ENCODE measurements around the gene STARD13. TPM values are rescaled to one million over a fixed set of nuclear protein-coding genes. Genes with fewer than 3 reads are reported as not detected.

Gene STARD13
- total RNA-seq, 1 experiment from 2014 or later, result 4.1 TPM

- Histone ChIP-seq H3K9me3 (ENCODE audit: control insufficient read depth in 1 of 2, insufficient read depth in 1 of 2, low read depth in 1 of 2, low read length in 2 of 2) (no peaks in the 10 kb centered on the region), H3K4me2 (ENCODE audit: low read length) (peak overlapping the region; percentile 12; the same call in 1 of the 2 replicates), H2AFZ (ENCODE audit: low read depth, low read length, poor library complexity, severe bottlenecking) (no peak overlapping the region), H3K9me2 (ENCODE audit: insufficient read depth) (peaks cover 3% of the 10 kb centered on the region; the same call in 1 of the 2 replicates), H4K20me1 (ENCODE audit: insufficient read depth) (no peaks in the 10 kb centered on the region), H3K4me3 (replicated peaks in 1 of 2; ENCODE audit: low read depth in 1 of 2, low read length in 2 of 2) (no peak overlapping the region), H3K27me3 (ENCODE audit: insufficient read depth, low read length) (no peaks in the 10 kb centered on the region), H3K27ac (ENCODE audit: low read depth, low read length) (no peak overlapping the region), H3K4me1 (ENCODE audit: control insufficient read depth in 1 of 2, insufficient read depth in 2 of 2, low read length in 2 of 2) (peaks cover 6 to 8% of the 10 kb centered on the region in 2 experiments; a peak in 2 of 4 replicates), H3K79me2 (ENCODE audit: insufficient read depth, low read length) (no peaks in the 10 kb centered on the region), H3K36me3 (ENCODE audit: control insufficient read depth in 1 of 2, insufficient read depth in 2 of 2, low read length in 2 of 2) (no peaks in the 10 kb centered on the region), H3K9ac (ENCODE audit: low read length) (no peak overlapping the region)
- intact Hi-C loops (cut with micrococcal nuclease), result no loop called here
- TF ChIP-seq RAD21 (IDR thresholded peaks at IDR 0.05; ENCODE audit: low read depth) (no peak), CBX3 (IDR thresholded peaks at IDR 0.05; ENCODE audit: low read depth) (no peak), ELF1 (IDR thresholded peaks at IDR 0.05; ENCODE audit: borderline replicate concordance, low read depth) (no peak), CEBPB (IDR thresholded peaks at IDR 0.05; ENCODE audit: low read depth) (no peak), JUND (IDR thresholded peaks at IDR 0.05) (no peak), EGR1 (IDR thresholded peaks at IDR 0.05; ENCODE audit: low read depth) (no peak), FOSL1 (IDR thresholded peaks at IDR 0.05; ENCODE audit: low read depth) (no peak), SP1 (IDR thresholded peaks at IDR 0.05; ENCODE audit: low read depth) (no peak), POLR2AphosphoS5 (IDR thresholded peaks at IDR 0.05; ENCODE audit: low read depth, low read length) (no peak)
- TF ChIP-seq, protein P1, sequence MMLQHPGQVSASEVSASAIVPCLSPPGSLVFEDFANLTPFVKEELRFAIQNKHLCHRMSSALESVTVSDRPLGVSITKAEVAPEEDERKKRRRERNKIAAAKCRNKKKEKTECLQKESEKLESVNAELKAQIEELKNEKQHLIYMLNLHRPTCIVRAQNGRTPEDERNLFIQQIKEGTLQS (IDR thresholded peaks at IDR 0.05), result no peak
- ChIA-PET POLR2A (no interaction called here), RAD21 (ENCODE audit: low non-redundant PET in 1 of 2, low total read pairs in 2 of 2, uncharacterized antibody in 2 of 2, unreplicated experiment in 2 of 2) (no interaction called here), CTCF (no interaction called here)
- no peak for ATAC-seq
- no peak for DNase-seq (ENCODE audit: low read depth, low spot score)
- BruUV-seq (replicated peaks), result no TSS peak
Measured at GRCh38 chr13:33153421-33154404, 131.8 kb downstream of the STARD13 start.

- TF ChIP-seq CEBPB (IDR thresholded peaks at IDR 0.05; ENCODE audit: low read depth) (no peak), YY1 (IDR thresholded peaks at IDR 0.05; ENCODE audit: extremely low read depth, insufficient replicate concordance, low read depth, low read length) (no peak), EZH2phosphoT487 (IDR thresholded peaks at IDR 0.05; ENCODE audit: borderline replicate concordance) (no peak), ELF1 (IDR thresholded peaks at IDR 0.05; ENCODE audit: borderline replicate concordance, low read depth) (no peak), RAD21 (IDR thresholded peaks at IDR 0.05; ENCODE audit: low read depth) (no peak), EGR1 (IDR thresholded peaks at IDR 0.05; ENCODE audit: low read depth) (no peak), ZNF274 (IDR thresholded peaks at IDR 0.05; ENCODE audit: low read depth, low read length) (no peak), SRF (IDR thresholded peaks at IDR 0.05; ENCODE audit: low read depth) (no peak), SP1 (IDR thresholded peaks at IDR 0.05; ENCODE audit: low read depth) (no peak), CTCF (IDR thresholded peaks at IDR 0.05 in 2 of 3, conservative IDR thresholded peaks at IDR 0.05 in 1 of 3; ENCODE audit: borderline replicate concordance in 1 of 3, insufficient read depth in 1 of 3, low read depth in 2 of 3, low read length in 2 of 3) (no peak), POLR2A (IDR thresholded peaks at IDR 0.05; ENCODE audit: borderline replicate concordance, extremely low read depth, insufficient read depth, insufficient read length) (no peak), EZH2 (IDR thresholded peaks at IDR 0.05) (no peak)
- TF ChIP-seq, protein P2, sequence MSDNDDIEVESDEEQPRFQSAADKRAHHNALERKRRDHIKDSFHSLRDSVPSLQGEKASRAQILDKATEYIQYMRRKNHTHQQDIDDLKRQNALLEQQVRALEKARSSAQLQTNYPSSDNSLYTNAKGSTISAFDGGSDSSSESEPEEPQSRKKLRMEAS (IDR thresholded peaks at IDR 0.05), result no peak
- ChIA-PET CTCF (no interaction called here), RAD21 (ENCODE audit: low non-redundant PET in 1 of 2, low total read pairs in 2 of 2, uncharacterized antibody in 2 of 2, unreplicated experiment in 2 of 2) (no interaction called here), POLR2A (no interaction called here)
- no peak overlapping the region for H3K4me3 ChIP-seq (replicated peaks in 1 of 2; ENCODE audit: low read depth in 1 of 2, low read length in 2 of 2)
- DNase-seq (ENCODE audit: low read depth, low spot score), result no peak
- H3K9me2 ChIP-seq (ENCODE audit: insufficient read depth), result peaks cover 3% of the 10 kb centered on the region; the same call in 1 of the 2 replicates
- intact Hi-C loops (cut with micrococcal nuclease), result no loop called here
- no peak for ATAC-seq
- no peak overlapping the region for H3K27ac ChIP-seq (ENCODE audit: low read depth, low read length)
- no peak overlapping the region for H2AFZ ChIP-seq (ENCODE audit: low read depth, low read length, poor library complexity, severe bottlenecking)
- no peaks in the 10 kb centered on the region for H4K20me1 ChIP-seq (ENCODE audit: insufficient read depth)
- H3K9me3 ChIP-seq (ENCODE audit: control insufficient read depth in 1 of 2, insufficient read depth in 1 of 2, low read depth in 1 of 2, low read length in 2 of 2), result no peaks in the 10 kb centered on the region
- no TSS peak for BruUV-seq (replicated peaks)
- H3K4me2 ChIP-seq (ENCODE audit: low read length), result no peak overlapping the region
- no peak overlapping the region for H3K9ac ChIP-seq (ENCODE audit: low read length)
- H3K36me3 ChIP-seq (ENCODE audit: control insufficient read depth in 1 of 2, insufficient read depth in 2 of 2, low read length in 2 of 2), result no peaks in the 10 kb centered on the region
- peaks cover 6 to 8% of the 10 kb centered on the region in 2 experiments; a peak in 2 of 4 replicates for H3K4me1 ChIP-seq (ENCODE audit: control insufficient read depth in 1 of 2, insufficient read depth in 2 of 2, low read length in 2 of 2)
- H3K27me3 ChIP-seq (ENCODE audit: insufficient read depth, low read length), result no peaks in the 10 kb centered on the region
- no peaks in the 10 kb centered on the region for H3K79me2 ChIP-seq (ENCODE audit: insufficient read depth, low read length)
Measured at GRCh38 chr13:33152389-33152788, 133.2 kb downstream of the STARD13 start.
